HepG2 (cell line): ENCODE measurements around the gene OR5B12. TPM values are rescaled to one million over a fixed set of nuclear protein-coding genes. Genes with fewer than 3 reads are reported as not detected.

Experiments
- ATAC-seq: fragments of 200-7000 bp; cut with Tn5 transposase; 3 replicates; pipeline ENCODE4 v1.9.1; 2020; ENCODE audit warnings: mild to moderate bottlenecking, moderate library complexity
- BruUV-seq: library from RNA; stranded (reverse); fragments of 400-500 nt; replicated peaks from 2 replicates; lab custom pipeline; 2021; lab: Mats Ljungman, UMichigan
- CTCF ChIA-PET: fragments of 300-600 bp; formaldehyde crosslinking; extraction: SDS; loops from one replicate; lab custom pipeline; 2021; ENCODE audit warnings: low total read pairs, inconsistent platforms, low intra/inter-chr PET ratio; lab: Yijun Ruan, JAX
- POLR2A ChIA-PET: fragments of 350-600 bp; sonication (Branson Sonifier 250); formaldehyde crosslinking; loops from one replicate; lab custom pipeline; 2020; ENCODE audit warnings: antibody characterized with exemption, inconsistent platforms; lab: Yijun Ruan, JAX
- DNase-seq: peaks from one replicate; pipeline ENCODE4 v3.0.0-alpha.2; 2015; ENCODE audit warnings: low spot score
- FAIRE-seq: peaks from 3 replicates; lab custom pipeline; 2011; peaks lifted over from hg19 to GRCh38; lab: Jason Lieb, UNC
- H2AFZ ChIP-seq: one replicate; pipeline ENCODE4 v1.6.1; 2011; ENCODE audit warnings: low read length, inconsistent platforms
- H3K27ac ChIP-seq: fragments of 300-600 bp; 3 replicates; pipeline ENCODE4 v1.8.0; 2011; ENCODE audit warnings: mixed run types, mild to moderate bottlenecking, mixed read lengths, low read length, inconsistent platforms; ENCODE audit not compliant: insufficient read depth; ENCODE audit errors: extremely low read length
- H3K27me3 ChIP-seq, 2 experiments: fragments of 200-600 bp in 1 of 2; 2 replicates in 1 of 2; 3 replicates in 1 of 2; pipeline versions ENCODE4 v1.6.0 to v1.8.0; 2011; ENCODE audit warnings: low read length in 2 of 2, mild to moderate bottlenecking in 2 of 2, moderate library complexity in 2 of 2, inconsistent platforms in 1 of 2; ENCODE audit not compliant: insufficient read depth in 2 of 2, control insufficient read depth in 1 of 2
- H3K36me3 ChIP-seq, 2 experiments: fragments of 200-600 bp in 1 of 2; replicated peaks in 1 of 2; 2 replicates in 1 of 2; 3 replicates in 1 of 2; pipeline versions ENCODE4 v1.5.1 to v1.8.0; 2011; ENCODE audit warnings: low read length in 2 of 2, inconsistent platforms in 1 of 2; ENCODE audit not compliant: insufficient read depth in 2 of 2, control insufficient read depth in 1 of 2
- H3K4me1 ChIP-seq: 2 replicates; pipeline ENCODE4 v1.5.1; 2012; ENCODE audit warnings: low read length, inconsistent platforms; ENCODE audit not compliant: insufficient read depth
- H3K4me2 ChIP-seq: 2 replicates; pipeline ENCODE4 v1.6.0; 2011; ENCODE audit warnings: low read depth, low read length, inconsistent platforms
- H3K4me3 ChIP-seq, 3 experiments: fragments of 200-600 bp in 1 of 3; sonication (generic), shearing (Covaris generic) in 1 of 3; replicated peaks in 1 of 3; 2 replicates each; pipeline ENCODE4 v1.5.1; 2011 to 2016; ENCODE audit warnings: low read length in 3 of 3, inconsistent platforms in 2 of 3, low read depth in 2 of 3, mild to moderate bottlenecking in 2 of 3, control low read depth in 1 of 3, mixed read lengths in 1 of 3; ENCODE audit not compliant: insufficient read depth in 1 of 3
- H3K79me2 ChIP-seq: one replicate; pipeline ENCODE4 v1.6.1; 2011; ENCODE audit warnings: low read length, inconsistent platforms; ENCODE audit not compliant: insufficient read depth
- H3K9ac ChIP-seq: 2 replicates; pipeline ENCODE4 v1.6.0; 2011; ENCODE audit warnings: mild to moderate bottlenecking, low read depth, low read length, inconsistent platforms; ENCODE audit not compliant: insufficient read depth
- H3K9me3 ChIP-seq: 2 replicates; pipeline ENCODE4 v1.5.1; 2012; ENCODE audit warnings: mild to moderate bottlenecking, low read length
- H4K20me1 ChIP-seq: 2 replicates; pipeline ENCODE4 v1.6.0; 2011; ENCODE audit warnings: inconsistent platforms, mild to moderate bottlenecking, low read length, moderate library complexity; ENCODE audit not compliant: insufficient read depth
- BORCS8-MEF2B ChIP-seq: sonication (generic); formaldehyde crosslinking; IDR thresholded peaks from 2 replicates; pipeline ENCODE4 v1.8.0; 2022; ENCODE audit warnings: mild to moderate bottlenecking, missing genetic modification reagents
- EP300 ChIP-seq, 3 experiments: sonication (generic) in 1 of 3; formaldehyde crosslinking in 1 of 3; IDR thresholded peaks; 2 replicates each; pipeline versions ENCODE4 v1.5.1 to v1.6.1; 2011 to 2020; ENCODE audit warnings: low read depth in 2 of 3, low read length in 2 of 3, borderline replicate concordance in 1 of 3, improper control_type of control experiment in 1 of 3, mild to moderate bottlenecking in 1 of 3, missing genetic modification reagents in 1 of 3, moderate library complexity in 1 of 3
- HDAC1 ChIP-seq: sonication (generic); formaldehyde crosslinking; IDR thresholded peaks from 2 replicates; pipeline ENCODE4 v1.5.1; 2020; ENCODE audit warnings: mild to moderate bottlenecking, missing genetic modification reagents
- JUN ChIP-seq: sonication (generic); formaldehyde crosslinking; IDR thresholded peaks from 2 replicates; pipeline ENCODE4 v1.4.0; 2020; ENCODE audit warnings: mild to moderate bottlenecking, missing genetic modification reagents
- MEIS1 ChIP-seq: sonication (generic); formaldehyde crosslinking; IDR thresholded peaks from 2 replicates; pipeline ENCODE4 v1.9.0; 2021; ENCODE audit warnings: mild to moderate bottlenecking, missing genetic modification reagents, moderate library complexity, borderline replicate concordance
- NFE2L2 ChIP-seq: fragments of 150-350 bp; IDR thresholded peaks from 2 replicates; pipeline ENCODE4 v1.6.1; 2014; ENCODE audit warnings: low read length
- PBX2 ChIP-seq: IDR thresholded peaks from 2 replicates; pipeline ENCODE4 v1.6.1; 2016; ENCODE audit warnings: control low read depth
- SMARCC2 ChIP-seq: fragments of 450-650 bp; IDR thresholded peaks from 2 replicates; pipeline ENCODE4 v1.6.1; 2017; ENCODE audit warnings: antibody characterized with exemption, mild to moderate bottlenecking
- ZNF350 ChIP-seq: sonication (generic); formaldehyde crosslinking; IDR thresholded peaks from 2 replicates; pipeline ENCODE4 v1.4.0; 2020; ENCODE audit warnings: mild to moderate bottlenecking, low read depth, missing genetic modification reagents, borderline replicate concordance
- ZNF567 ChIP-seq: sonication (generic); formaldehyde crosslinking; IDR thresholded peaks from 2 replicates; pipeline ENCODE4 v1.8.1; 2023; ENCODE audit warnings: mild to moderate bottlenecking, missing genetic modification reagents, borderline replicate concordance
- WGBS: methylation state at CpG from one replicate; pipeline ENCODE4 v1.1.6; 2017; ENCODE audit warnings: low lambda C conversion rate; 5-methylcytosine and 5-hydroxymethylcytosine counted together
- in situ Hi-C: cut with HindIII; loops from 2 replicates; pipeline ENCODE4 v1.10.0; 2017; ENCODE audit warnings: low pct_unique_long_range_greater_than_20kb; ENCODE audit not compliant: extremely low pct_ligation_motif_present
- intact Hi-C: fragments of 100-400 bp; cut with micrococcal nuclease; formaldehyde crosslinking; loops from one replicate; pipeline ENCODE4 v1.10.0; 2022; ENCODE audit not compliant: unreplicated experiment
- polyA plus RNA-seq, 8 experiments: library from polyadenylated mRNA; depleted of rRNA in 3 of 8; stranded (reverse) in 7 of 8; unstranded in 1 of 8; fragments of >200 nt; fragmentation: Illumina TruSeq in 4 of 8; extraction: Trizol in 4 of 8; gene quantifications; 2 replicates each; pipeline versions ENCODE4 v1.2.1 to v1.2.3, GENCODE V29; 2011 to 2016; ENCODE audit warnings: low read depth in 4 of 8, missing spikeins in 1 of 8, mixed read lengths in 1 of 8; ENCODE audit not compliant: insufficient read depth in 1 of 8
- total RNA-seq, 5 experiments: library from RNA; depleted of rRNA; stranded (reverse); fragments of >200 nt; fragmentation: Illumina TruSeq; extraction: Trizol; gene quantifications; 2 replicates each; pipeline ENCODE4 v1.2.3, GENCODE V29; 2016; ENCODE audit warnings: low read depth in 1 of 5
- TF ChIP-seq, protein P1 (sequence below): sonication (generic); formaldehyde crosslinking; IDR thresholded peaks from 2 replicates; pipeline ENCODE4 v1.4.0; 2020; ENCODE audit warnings: mild to moderate bottlenecking, missing genetic modification reagents

OR5B12 gene
- total and polyA plus RNA-seq, 2 of the 13 experiments (the other 11 are each of a cell fraction or from before 2014, with no cell fraction given) = not detected

- H3K36me3 ChIP-seq = no peaks in the 10 kb centered on the region
- POLR2A ChIA-PET = no interaction called here
- no peaks in the 10 kb centered on the region for H4K20me1 ChIP-seq
- no peak overlapping the region for H3K4me2 ChIP-seq
- no peak for FAIRE-seq
- H3K27me3 ChIP-seq = no peaks in the 10 kb centered on the region
- BruUV-seq = no TSS peak
- in situ Hi-C loops (no loop called here), intact Hi-C loops (no loop called here)
- peaks cover 17% of the 10 kb centered on the region for H3K4me1 ChIP-seq
- DNase-seq = no peak
- TF ChIP-seq SMARCC2 (no peak), JUN (no peak), NFE2L2 (peak; percentile 64), PBX2 (CRISPR knock-in tag) (no peak)
- CTCF ChIA-PET = no interaction called here
- no peak overlapping the region for H3K9ac ChIP-seq
- ATAC-seq = no peak
- no peak overlapping the region for H2AFZ ChIP-seq
- no peaks in the 10 kb centered on the region for H3K9me3 ChIP-seq
- H3K27ac ChIP-seq = no peak overlapping the region
- no peaks in the 10 kb centered on the region for H3K79me2 ChIP-seq
- no peak overlapping the region for H3K4me3 ChIP-seq
- WGBS = 36% methylated on average over 3 of the region's 6 CpGs
Measured at GRCh38 chr11:58446294-58446693, 4.3 kb upstream of the OR5B12 start.

- no peak overlapping the region for H3K27ac ChIP-seq
- no peaks in the 10 kb centered on the region for H3K79me2 ChIP-seq
- in situ Hi-C loops (no loop called here), intact Hi-C loops (no loop called here)
- peaks cover 17% of the 10 kb centered on the region for H3K4me1 ChIP-seq
- no peak for FAIRE-seq
- peak; percentile 99 for ATAC-seq
- ChIA-PET CTCF (no interaction called here), POLR2A (no interaction called here)
- no TSS peak for BruUV-seq
- no peaks in the 10 kb centered on the region for H3K9me3 ChIP-seq
- H2AFZ ChIP-seq = no peak overlapping the region
- H4K20me1 ChIP-seq = no peaks in the 10 kb centered on the region
- H3K4me3 ChIP-seq = no peak overlapping the region
- DNase-seq = peak; percentile 39
- 5% methylated on average over 2 of the region's 2 CpGs for WGBS
- no peaks in the 10 kb centered on the region for H3K36me3 ChIP-seq
- no peak overlapping the region for H3K9ac ChIP-seq
- peak overlapping the region; percentile 36 for H3K4me2 ChIP-seq
- H3K27me3 ChIP-seq = no peaks in the 10 kb centered on the region
- TF ChIP-seq HDAC1 (CRISPR knock-in tag) = peak; percentile 31; the same call in 1 of the 2 replicates
- TF ChIP-seq BORCS8-MEF2B (CRISPR knock-in tag) = 0 out of 2 replicates have a peak, but pooled peaks have one; percentile 23
- TF ChIP-seq, protein P1, sequence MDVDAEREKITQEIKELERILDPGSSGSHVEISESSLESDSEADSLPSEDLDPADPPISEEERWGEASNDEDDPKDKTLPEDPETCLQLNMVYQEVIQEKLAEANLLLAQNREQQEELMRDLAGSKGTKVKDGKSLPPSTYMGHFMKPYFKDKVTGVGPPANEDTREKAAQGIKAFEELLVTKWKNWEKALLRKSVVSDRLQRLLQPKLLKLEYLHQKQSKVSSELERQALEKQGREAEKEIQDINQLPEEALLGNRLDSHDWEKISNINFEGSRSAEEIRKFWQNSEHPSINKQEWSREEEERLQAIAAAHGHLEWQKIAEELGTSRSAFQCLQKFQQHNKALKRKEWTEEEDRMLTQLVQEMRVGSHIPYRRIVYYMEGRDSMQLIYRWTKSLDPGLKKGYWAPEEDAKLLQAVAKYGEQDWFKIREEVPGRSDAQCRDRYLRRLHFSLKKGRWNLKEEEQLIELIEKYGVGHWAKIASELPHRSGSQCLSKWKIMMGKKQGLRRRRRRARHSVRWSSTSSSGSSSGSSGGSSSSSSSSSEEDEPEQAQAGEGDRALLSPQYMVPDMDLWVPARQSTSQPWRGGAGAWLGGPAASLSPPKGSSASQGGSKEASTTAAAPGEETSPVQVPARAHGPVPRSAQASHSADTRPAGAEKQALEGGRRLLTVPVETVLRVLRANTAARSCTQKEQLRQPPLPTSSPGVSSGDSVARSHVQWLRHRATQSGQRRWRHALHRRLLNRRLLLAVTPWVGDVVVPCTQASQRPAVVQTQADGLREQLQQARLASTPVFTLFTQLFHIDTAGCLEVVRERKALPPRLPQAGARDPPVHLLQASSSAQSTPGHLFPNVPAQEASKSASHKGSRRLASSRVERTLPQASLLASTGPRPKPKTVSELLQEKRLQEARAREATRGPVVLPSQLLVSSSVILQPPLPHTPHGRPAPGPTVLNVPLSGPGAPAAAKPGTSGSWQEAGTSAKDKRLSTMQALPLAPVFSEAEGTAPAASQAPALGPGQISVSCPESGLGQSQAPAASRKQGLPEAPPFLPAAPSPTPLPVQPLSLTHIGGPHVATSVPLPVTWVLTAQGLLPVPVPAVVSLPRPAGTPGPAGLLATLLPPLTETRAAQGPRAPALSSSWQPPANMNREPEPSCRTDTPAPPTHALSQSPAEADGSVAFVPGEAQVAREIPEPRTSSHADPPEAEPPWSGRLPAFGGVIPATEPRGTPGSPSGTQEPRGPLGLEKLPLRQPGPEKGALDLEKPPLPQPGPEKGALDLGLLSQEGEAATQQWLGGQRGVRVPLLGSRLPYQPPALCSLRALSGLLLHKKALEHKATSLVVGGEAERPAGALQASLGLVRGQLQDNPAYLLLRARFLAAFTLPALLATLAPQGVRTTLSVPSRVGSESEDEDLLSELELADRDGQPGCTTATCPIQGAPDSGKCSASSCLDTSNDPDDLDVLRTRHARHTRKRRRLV = no peak
- TF ChIP-seq ZNF567 (CRISPR knock-in tag) = no peak
- peak in 1 of 2 experiments; percentile 22; a peak in 1 of 4 replicates for TF ChIP-seq EP300 (IDR thresholded peaks at IDR 0.05; ENCODE audit: low read depth in 2 of 2, low read length in 2 of 2)
- no peak for TF ChIP-seq EP300 (CRISPR knock-in tag; IDR thresholded peaks at IDR 0.05; ENCODE audit: borderline replicate concordance)
- no peak for TF ChIP-seq MEIS1
- TF ChIP-seq ZNF350 = 0 out of 2 replicates have a peak, but pooled peaks have one; percentile 20
Measured at GRCh38 chr11:58444300-58444699, 2.3 kb upstream of the OR5B12 start.
